ENCODE measurements around the gene FGF11. TPM values are rescaled to one million over a fixed set of nuclear protein-coding genes. Genes with fewer than 3 reads are reported as not detected.
"Not testable (repeated sequence)": the region's sequence is repeated elsewhere in the genome, so short reads cannot be mapped to it uniquely, and the experiment has no call there.

Gene FGF11
- total RNA-seq, 1 donor = 0.54 TPM

GRCh38 chr17:7477392-7478275 is 38.3 kb downstream of the FGF11 start:
- DNase-seq (ENCODE audit: low read depth in 2 of 3, low spot score in 2 of 3) = peak in 1 of 3 donors; percentile 54

GRCh38 chr17:7478276-7479212 is 39.2 kb downstream of the FGF11 start:
- peak in 2 of 3 donors; percentile 47 to 69 for DNase-seq (ENCODE audit: low read depth in 2 of 3, low spot score in 2 of 3)

- peak; percentile 52 to 59 (median 55) for DNase-seq (ENCODE audit: low read depth in 2 of 3, low spot score in 2 of 3)
These were observed 40.1 kb downstream of the FGF11 start, which contains the start of gene ZBTB4 for GRCh38 chr17:7479213-7480088. ZBTB4 (minus strand) TSS chr17:7479631; CDS start chr17:7466801, 12,830 bp downstream.

GRCh38 chr17:7480089-7480384 is 40.7 kb downstream of the FGF11 start:
- no peak for DNase-seq (ENCODE audit: low read depth in 2 of 3, low spot score in 2 of 3)

DNA sequence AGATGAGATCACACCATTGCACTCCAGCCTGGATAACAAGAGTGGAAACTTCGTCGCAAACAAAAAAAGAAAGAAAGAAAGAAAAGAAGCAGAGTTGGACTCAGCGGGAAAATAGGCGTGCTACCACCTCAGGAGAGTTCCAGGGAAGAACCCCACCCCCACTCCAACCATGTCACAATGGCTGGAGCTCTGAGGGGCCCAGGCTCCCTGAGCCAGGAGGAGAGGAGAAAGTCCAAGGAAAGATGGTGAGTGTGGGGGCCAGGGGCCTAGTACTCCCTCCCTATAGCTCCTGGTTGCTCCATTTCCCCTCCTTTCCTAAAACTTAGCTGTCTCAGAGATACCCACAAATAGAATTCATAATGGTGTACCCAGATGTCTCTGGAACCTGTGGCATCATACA is 42.0 kb downstream of the FGF11 start, which contains the start of gene SLC35G6:
Gene SLC35G6 (plus strand): TSS at position 172 of the 400 bp plus-strand sequence. CDS start 71 bp downstream, at position 243.
- DNase-seq (ENCODE audit: low read depth in 2 of 3, low spot score in 2 of 3) = not testable (repeated sequence)

DNA sequence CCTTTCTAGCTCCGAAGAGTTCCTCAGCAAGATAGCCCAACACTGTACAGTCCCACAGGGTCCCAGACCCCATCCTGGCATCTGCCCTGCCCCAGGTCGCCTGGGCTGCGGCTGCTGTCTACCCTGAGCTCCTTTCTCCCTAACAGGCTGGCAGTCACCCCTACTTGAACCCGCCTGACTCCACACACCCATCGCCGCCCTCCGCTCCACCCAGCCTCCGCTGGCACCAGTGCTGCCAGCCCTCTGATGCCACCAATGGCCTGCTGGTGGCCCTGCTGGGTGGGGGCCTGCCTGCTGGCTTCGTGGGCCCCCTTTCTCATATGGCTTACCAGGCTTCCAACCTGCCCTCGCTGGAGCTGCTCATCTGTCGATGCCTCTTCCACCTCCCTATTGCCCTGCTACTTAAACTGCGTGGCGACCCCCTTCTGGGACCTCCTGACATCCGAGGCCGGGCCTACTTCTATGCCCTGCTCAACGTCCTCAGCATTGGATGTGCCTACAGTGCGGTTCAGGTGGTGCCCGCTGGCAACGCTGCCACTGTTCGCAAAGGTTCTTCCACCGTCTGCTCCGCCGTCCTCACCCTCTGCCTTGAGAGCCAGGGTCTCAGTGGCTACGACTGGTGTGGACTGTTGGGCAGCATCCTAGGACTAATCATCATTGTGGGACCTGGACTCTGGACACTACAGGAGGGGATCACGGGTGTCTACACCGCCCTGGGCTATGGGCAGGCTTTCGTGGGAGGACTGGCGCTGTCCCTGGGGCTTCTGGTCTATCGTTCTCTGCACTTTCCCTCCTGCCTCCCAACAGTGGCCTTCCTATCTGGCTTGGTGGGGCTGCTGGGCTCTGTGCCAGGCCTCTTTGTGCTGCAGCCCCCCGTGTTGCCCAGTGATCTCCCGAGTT is 42.8 kb downstream of the FGF11 start:
- not testable (repeated sequence) for DNase-seq (ENCODE audit: low read depth in 2 of 3, low spot score in 2 of 3)

DNA sequence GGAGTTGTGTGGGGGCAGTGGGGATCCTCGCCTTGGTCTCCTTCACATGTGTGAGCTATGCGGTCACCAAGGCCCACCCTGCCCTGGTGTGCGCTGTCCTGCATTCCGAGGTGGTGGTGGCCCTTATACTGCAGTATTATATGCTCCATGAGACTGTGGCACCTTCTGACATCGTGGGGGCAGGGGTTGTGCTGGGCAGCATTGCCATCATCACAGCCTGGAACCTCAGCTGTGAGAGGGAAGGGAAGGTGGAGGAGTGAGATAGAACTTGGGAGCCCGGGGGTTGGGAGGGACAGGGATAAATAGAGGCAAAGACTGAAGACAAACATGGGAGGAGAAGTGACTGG is 43.4 kb downstream of the FGF11 start:
- not testable (repeated sequence) for DNase-seq (ENCODE audit: low read depth in 2 of 3, low spot score in 2 of 3)

- DNase-seq (ENCODE audit: low read depth in 2 of 3, low spot score in 2 of 3) = peak; percentile 81 to 97 (median 93)
These were observed 44.1 kb downstream of the FGF11 start for GRCh38 chr17:7483255-7484066.

DNA sequence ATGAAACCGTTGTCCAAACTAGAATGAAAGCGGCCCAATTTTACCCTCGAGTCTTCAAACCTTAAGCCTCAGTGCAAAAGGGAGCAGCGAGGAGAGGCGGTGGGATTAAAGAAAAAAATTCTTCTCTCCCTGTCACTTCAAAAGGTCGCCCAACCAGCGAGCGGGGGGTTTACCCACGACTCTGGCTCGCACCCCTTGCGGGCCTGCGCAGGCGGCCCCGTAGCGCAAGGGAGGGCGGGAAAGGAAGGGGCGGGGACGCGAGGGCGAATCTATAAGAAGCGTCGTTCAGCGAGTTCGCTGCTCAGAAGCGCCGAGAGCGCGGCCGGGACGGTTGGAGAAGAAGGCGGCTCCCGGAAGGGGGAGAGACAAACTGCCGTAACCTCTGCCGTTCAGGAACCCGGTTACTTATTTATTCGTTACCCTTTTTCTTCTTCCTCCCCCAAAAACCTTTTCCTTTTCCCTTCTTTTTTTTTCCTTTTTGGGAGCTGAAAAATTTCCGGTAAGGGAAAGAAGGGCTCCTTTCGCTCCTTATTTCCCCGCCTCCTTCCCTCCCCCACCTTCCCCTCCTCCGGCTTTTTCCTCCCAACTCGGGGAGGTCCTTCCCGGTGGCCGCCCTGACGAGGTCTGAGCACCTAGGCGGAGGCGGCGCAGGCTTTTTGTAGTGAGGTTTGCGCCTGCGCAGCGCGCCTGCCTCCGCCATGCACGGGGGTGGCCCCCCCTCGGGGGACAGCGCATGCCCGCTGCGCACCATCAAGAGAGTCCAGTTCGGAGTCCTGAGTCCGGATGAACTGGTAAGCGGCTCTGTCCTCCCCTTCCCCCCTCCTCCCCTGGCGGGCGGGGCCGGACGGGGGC is 45.0 kb downstream of the FGF11 start, which contains the start of gene POLR2A:
Gene POLR2A (plus strand): TSS at position 300 of the 852 bp plus-strand sequence.
- DNase-seq (ENCODE audit: low read depth in 2 of 3, low spot score in 2 of 3) = peak; percentile 98 to 100 (median 98)

DNA sequence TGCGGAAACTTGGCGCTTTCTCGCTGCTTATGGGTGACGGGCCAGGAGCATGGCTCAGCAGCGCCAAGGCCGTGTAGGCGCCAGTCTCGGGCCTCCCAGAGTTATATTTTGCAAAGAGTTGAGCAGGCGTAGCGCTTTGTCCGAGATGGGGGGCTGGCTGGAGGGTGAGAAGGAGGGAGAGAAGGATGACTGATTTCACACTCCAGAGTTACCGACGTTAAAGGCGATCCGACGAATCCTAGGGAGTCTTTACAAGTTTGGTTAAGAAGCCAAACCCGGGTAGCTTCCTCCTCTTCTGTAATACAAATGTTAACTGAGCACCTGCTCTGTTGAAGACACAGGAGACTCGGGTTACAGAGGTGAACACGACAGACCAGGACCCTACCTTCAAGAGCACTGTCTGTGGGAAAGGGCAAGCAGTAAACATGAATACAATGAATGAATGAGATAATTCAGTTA is 45.6 kb downstream of the FGF11 start:
- no peak for DNase-seq (ENCODE audit: low read depth in 2 of 3, low spot score in 2 of 3)

DNA sequence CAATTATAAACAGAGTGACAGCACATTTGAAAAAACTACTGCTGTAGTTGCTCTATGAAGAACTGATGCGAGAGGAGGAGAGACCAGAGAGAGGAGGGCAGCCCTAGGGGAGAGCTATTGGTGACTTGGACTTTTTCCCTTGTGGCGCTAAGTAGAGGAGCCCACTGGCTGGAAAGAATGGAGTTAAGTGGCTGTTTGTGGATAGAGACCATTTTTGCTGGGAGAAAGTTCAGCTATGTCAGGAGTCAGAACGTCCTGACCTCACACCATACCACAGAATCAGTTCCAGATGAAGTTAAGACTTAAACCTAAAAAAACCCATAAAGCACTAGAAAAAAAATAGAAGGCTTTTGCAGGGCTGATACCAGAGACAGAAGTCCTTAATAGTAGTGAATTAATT is 46.9 kb downstream of the FGF11 start:
- DNase-seq (ENCODE audit: low read depth in 2 of 3, low spot score in 2 of 3) = no peak

GRCh38 chr17:7490144-7490543 is 50.8 kb downstream of the FGF11 start:
- DNase-seq (ENCODE audit: low read depth in 2 of 3, low spot score in 2 of 3) = no peak

- no peak for DNase-seq (ENCODE audit: low read depth in 2 of 3, low spot score in 2 of 3)
These were observed 52.3 kb downstream of the FGF11 start for GRCh38 chr17:7491583-7491982.

GRCh38 chr17:7493941-7494340 is 54.6 kb downstream of the FGF11 start:
- DNase-seq (ENCODE audit: low read depth in 2 of 3, low spot score in 2 of 3) = no peak

All from hematopoietic multipotent progenitor cell (in vitro differentiated cells).